ENCODE measurements around the gene MAMSTR.
"Not testable (repeated sequence)": the region's sequence is repeated elsewhere in the genome, so short reads cannot be mapped to it uniquely, and the experiment has no call there.

Gene MAMSTR

DNA sequence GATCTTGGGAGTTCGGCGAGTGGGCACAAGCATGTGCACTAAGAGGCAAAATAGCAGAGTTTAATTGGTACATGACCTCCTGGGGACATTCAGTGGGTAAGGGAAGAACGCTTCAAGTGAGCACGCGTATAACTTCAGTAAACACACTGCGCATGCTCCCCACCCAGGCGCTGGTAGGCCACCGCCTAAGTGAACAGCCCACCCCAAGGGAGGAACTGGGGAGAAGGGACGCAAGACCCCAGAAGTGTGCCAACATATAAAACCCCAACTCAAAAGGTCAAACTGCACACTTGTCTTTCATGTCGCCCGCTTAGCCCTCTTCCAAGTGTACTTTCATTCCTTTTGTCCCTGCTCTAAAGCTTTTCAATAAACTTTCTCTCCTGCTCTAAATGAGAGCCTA, 36.2 kb downstream of the MAMSTR start:
- DNase-seq, result peak; percentile 21

DNA sequence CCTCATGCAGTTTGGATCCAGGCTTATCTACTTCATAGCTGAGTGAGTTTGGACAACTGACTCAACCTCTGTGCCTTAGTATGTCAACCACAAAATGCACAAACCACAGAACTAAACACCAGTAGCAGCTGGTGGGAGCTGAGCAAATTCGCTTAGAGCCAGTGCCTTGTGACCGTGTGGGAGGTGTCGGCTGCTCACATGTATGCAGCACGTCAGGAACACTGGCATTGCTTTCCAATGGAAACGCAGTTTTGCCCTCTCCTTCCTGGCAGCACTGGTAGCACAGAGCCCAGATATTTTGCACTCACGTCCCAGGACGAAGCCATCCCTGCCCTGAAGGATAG, 38.4 kb downstream of the MAMSTR start:
- DNase-seq, result no peak

- no peak for DNase-seq
Measured at GRCh38 chr19:48680436-48681126, 38.9 kb downstream of the MAMSTR start.

GRCh38 chr19:48680006-48680405, 39.5 kb downstream of the MAMSTR start:
- not testable (repeated sequence) for DNase-seq

DNA sequence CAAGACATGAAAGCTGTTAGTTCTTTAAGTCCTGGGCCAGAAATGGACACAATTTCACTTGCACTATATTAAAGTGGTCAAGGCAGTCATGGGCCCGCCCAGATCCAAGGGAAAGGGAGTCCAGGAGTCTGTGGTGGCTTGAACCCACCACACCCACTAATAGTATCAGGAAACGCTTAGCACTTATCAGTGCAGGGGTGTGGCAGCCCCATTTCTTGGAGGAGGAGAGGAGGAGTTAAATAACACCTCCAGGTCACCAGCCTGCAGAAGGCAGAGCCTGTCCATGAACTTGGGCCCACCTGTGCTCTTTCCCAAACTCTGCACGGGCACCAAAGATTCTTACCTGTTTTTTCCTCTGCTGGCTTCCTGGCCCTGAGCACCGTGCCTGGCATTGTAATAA, 41.3 kb downstream of the MAMSTR start:
- no peak for DNase-seq

- DNase-seq, result no peak
Measured at GRCh38 chr19:48676887-48677286, 42.6 kb downstream of the MAMSTR start.

- no peak for DNase-seq
Measured at GRCh38 chr19:48676487-48676886, 43.0 kb downstream of the MAMSTR start.

- peak; percentile 85 for DNase-seq
Measured at GRCh38 chr19:48674921-48675824, 44.4 kb downstream of the MAMSTR start.

GRCh38 chr19:48674216-48674809, 45.2 kb downstream of the MAMSTR start:
- DNase-seq, result no peak

GRCh38 chr19:48673436-48674100, 46.0 kb downstream of the MAMSTR start:
- DNase-seq, result no peak

GRCh38 chr19:48672994-48673393, 46.5 kb downstream of the MAMSTR start, which contains the start of gene NTN5:
Gene NTN5, minus strand, starts transcription at chr19:48673017. Its CDS starts 2,031 bp downstream, at chr19:48670986.
- no peak for DNase-seq

DNA sequence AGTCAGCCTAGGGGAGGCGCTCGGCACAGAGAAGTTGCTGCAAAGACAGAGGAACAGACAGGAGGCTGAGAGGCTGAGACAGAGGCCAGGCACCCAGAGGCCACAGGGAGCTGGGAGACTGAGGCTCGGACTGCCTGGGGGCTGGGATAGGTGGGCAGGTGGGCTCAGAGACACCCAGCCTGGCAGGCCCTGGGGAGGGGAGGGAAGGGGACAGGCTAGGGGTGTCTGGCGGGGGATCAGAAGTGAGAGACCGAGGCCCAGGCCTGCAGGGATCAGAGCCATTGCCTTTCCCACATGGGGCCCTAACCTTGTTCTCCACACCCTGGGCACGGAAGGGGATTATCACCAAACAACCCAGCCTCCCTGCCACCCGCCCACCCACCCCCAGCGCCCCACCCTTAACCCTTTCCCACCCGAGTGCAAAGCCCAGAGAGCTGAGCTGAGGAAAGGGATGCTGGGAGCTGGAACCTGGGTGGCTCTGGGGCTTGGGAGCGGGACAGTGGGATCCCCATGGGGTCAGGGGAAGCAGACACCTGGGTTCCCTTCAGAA, 48.0 kb downstream of the MAMSTR start:
- DNase-seq, result no peak

- no peak for DNase-seq
Measured at GRCh38 chr19:48670699-48671445, 48.7 kb downstream of the MAMSTR start.

DNA sequence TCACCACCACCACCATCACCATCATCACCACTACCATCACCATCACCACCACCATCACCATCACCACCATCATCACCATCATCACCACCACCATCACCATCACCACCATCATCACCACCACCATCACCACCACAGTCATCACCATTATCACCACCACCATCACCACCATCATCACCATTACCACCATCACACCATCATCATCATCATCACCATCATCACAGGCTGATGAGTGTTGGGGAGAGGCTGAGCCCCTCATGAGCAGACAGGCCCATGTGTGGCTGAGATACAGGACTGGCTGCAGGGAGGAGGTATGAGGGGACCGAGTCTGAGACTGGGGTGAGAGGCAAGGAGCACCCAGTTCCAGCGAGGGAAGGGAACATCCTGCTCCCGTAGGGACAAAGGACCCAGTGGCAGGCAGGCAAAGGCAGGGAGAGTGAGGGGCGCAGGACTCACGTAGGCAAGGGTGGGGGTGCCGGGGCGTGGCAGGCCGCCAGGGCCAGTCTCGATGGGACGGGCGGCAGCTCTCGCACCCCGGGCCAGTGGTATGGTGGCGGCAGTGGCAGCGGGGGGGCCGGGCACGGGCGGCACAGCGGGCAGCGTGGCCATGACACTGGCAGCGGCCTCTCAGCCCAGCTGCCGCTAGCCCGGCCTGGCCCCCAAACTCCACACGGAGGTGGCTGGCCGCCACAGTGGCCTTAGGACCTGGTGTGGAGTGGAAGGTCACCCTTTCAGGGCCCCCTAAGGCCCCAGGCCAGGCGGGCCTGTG, 49.4 kb downstream of the MAMSTR start:
- DNase-seq, result no peak

DNA sequence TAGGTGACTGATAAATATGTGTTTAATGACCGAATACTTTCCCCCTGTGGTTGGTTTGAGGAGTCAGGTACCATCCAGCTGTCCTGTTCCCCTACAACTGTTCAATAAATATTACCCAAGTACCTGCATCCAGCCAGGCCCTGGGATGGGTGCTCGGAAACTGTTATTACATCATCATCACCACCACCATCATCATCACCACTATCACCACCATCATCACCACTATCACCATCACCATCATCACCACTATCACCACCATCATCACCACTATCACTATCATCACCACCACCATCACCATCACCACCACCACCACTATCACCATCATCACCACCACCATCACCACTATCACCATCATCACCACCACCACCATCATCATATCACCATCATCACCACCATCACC, 50.8 kb downstream of the MAMSTR start:
- DNase-seq, result no peak

- DNase-seq, result no peak
Measured at GRCh38 chr19:48668332-48668731, 51.2 kb downstream of the MAMSTR start.

- DNase-seq, result no peak
Measured at GRCh38 chr19:48665786-48666185, 53.7 kb downstream of the MAMSTR start.

DNA sequence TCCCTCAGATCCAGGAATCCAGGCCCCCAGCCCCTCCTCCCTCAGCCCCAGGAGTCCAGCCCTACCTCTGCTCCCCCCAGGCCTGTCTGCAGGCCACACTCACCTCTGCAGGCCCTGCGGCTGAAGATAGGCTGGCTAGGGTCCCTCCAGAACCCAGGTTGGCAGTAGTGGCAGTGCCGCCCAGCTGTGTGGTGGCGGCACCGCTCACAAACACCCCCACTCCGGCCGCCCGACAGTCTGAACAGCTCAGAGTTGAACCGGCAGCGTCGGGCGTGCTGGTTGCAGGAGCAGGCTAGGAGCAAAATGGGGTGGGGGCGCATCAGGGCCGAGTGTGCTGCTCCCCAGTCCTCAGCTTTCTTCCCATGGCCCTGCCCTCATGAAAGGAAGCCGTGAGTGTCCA, 55.0 kb downstream of the MAMSTR start:
- DNase-seq, result no peak

DNA sequence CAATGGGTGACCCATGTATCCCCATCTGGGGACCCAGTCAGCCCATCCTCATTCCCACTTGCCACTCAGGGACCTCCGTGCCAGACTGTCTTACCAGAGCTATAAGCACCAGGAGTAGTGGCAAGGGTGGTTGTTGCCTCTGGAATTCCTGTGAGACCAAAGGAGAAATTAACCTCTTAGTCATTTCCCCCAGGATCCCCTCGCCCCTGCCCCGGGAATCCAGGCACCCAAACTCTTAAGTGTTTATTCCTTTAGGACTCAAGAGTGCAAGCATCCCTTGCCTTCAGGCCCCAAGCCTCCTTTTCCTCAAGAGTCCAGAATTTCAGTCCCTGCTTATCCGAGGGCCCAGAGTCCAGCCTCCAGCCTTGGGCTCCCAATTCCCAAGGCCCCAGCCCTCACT, 55.9 kb downstream of the MAMSTR start:
- DNase-seq, result no peak

Data from CD4-positive, alpha-beta T cell treated with Interleukin-21 for 1 hour (primary cell).